Activated T-cell treated with anti-CD3 and anti-CD28 coated beads for 48 hours (primary cell): ENCODE measurements around the gene NEDD4.

Experiments
- DNase-seq: peaks from one replicate; pipeline ENCODE4 v3.0.0-alpha.2; 2020; ENCODE audit warnings: low read depth

Gene NEDD4

DNA sequence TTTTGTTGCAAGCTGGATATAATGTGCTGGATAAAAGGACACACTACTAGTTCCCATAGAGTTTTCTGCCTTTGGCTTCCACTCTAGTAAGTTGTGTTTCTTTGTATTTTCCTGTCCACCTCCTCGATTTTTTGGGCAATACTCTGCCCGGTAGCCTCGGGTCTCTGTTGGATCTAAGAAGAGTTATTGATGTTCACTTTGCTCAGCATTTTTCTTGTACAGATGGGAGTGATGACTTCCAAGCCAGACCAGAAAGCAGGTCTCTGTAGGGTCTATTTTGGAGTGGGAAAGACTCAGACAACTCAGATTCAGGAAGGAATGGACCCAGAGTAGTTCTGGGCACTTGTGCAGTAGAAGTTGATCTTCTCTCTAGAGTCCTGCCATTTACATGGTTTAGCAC is 214.5 kb downstream of the NEDD4 start:
- no peak for DNase-seq
